Measurements from ENCODE around the gene ARSG. TPM values are rescaled to one million over a fixed set of nuclear protein-coding genes. Genes with fewer than 3 reads are reported as not detected.
"Not testable (repeated sequence)": the region's sequence is repeated elsewhere in the genome, so short reads cannot be mapped to it uniquely, and the experiment has no call there.

Gene ARSG
- polyA plus RNA-seq, 1 donor = 3.7 TPM

DNA sequence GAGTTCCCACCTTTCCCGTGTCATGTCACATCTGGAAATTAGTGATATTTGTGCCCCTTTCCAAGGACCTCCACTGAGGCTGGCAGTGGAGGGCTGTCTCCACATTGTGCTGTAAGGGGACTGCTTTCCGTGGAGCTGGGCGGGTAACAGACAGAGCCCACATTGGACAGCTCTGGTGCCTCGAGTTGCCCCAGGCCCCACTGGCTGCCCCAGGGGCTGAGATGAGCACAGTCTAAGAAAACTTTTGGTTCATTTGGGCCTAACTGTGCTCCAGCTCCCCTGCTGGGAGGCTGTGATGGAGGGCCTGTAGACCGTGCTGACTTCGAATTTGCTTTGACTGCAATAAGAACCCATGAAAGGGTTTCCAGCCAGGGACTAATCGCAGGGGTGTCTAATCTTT lies 38.0 kb downstream of the ARSG start:
- DNase-seq (ENCODE audit: low read depth) = no peak

DNA sequence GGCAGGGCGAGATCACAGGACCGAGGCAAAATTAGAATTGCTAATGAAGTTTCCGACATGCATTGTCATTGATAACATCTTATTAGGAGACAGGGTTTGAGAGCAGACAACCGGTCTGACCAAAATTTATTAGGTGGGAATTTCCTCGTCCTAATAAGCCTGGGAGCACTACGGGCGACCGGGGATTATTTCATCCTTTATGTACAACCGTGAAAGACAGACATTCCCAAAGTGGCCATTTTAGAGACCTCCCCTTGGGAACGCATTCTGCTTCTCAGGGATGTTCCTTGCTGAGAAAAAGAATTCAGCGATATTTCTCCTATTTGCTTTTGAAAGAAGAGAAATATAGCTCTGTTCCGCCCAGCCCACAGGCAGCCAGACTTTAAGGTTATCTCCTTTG lies 40.6 kb downstream of the ARSG start:
- DNase-seq (ENCODE audit: low read depth) = not testable (repeated sequence)

DNA sequence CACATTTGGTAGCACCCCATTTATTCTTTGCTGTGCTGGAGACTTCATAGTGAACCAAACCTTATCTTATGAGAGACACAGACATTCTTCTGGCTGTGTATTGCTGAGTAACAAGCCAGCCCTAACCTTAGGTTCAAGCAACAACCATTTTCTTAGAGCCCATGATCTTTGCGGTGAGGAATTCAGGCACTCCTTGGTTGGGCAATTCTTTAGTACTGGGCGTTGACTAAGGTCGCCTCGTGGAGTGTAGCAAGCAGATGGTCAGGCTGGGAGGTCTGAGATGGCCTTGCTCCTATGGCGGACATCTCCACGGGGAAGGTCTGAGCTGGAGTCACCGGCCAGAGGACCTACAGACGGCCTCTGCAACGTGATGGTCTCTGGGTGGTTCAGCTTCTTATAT lies 43.1 kb downstream of the ARSG start:
- DNase-seq (ENCODE audit: low read depth) = no peak

DNA sequence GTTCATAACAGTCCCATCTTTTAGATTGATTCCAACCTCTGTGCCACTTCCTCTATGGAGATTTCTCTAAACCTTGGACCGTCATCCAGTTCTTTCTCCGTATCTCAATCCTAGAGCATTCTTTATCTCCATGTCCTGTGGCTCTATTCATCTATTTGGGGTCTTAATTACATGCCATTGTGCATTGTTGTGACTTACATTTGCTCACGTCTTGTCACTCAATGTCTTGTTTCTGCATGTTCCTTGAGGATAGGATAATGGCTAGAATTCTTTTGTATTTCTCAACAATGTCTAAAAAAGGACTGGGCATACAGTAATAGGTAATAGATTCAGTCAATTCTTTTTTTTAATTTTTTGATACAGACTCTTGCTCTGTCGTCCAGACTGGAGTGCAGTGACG lies 50.2 kb downstream of the ARSG start:
- DNase-seq (ENCODE audit: low read depth) = no peak

DNA sequence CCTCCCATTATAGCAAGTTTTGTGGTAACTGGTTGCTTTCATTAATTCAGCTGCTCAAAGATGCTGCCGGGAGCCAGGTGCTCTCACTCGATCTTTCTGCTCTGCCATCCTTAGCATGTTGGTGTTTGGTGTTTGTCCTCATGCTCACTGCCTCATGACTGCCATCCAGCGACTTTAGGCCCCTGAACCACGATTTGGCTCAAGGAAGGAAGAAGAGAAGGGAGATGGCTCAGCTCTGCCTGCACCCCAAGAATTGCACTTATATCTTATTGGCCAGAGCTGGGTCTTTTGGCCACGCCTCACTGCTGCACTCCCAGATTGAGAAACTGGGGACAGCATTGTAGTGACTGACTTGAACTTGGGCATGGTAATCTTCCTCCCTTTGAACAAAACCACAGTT lies 52.7 kb downstream of the ARSG start:
- DNase-seq (ENCODE audit: low read depth) = no peak

DNA sequence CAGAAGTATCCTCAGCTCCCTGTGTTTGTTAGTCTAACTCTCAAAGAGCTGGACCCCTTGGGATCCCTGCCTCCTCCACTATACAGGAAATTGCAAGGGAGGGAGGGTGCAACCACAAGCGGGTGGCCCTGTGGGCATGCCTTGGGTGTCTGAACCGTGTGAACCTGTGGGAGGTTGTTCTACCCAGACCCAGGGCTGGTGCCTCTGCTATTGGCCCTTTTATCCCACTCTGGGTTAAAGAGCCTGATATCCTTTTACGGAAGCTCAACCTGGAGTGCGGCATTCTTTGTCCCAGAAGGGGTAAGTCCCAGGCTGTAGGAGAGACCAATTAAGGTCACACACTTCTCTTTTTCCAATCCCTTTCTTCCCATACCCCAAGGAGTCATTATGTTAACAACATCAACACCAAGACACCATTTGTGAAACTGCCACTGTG lies 53.4 kb downstream of the ARSG start:
- DNase-seq (ENCODE audit: low read depth) = no peak

DNA sequence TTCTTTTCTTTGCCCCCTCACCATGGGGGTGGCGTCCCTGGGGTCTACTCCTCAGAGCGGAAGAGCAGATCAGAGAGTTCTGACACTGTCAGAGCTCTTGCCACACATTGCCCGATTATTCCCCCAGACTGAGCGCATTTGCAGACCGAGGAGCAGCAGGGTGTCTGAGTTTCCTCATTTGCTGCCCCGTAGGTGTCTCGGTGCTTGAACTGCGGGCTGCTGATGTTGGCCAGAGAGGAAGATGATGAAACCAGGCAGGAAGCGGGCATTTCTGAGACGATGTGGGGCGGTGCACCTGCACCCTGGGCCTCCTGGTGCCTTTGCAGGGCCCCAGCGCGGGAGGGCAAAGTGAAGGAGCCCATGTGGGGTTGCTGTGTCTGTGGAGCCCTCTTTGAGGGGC lies 55.2 kb downstream of the ARSG start:
- no peak for DNase-seq (ENCODE audit: low read depth)

DNA sequence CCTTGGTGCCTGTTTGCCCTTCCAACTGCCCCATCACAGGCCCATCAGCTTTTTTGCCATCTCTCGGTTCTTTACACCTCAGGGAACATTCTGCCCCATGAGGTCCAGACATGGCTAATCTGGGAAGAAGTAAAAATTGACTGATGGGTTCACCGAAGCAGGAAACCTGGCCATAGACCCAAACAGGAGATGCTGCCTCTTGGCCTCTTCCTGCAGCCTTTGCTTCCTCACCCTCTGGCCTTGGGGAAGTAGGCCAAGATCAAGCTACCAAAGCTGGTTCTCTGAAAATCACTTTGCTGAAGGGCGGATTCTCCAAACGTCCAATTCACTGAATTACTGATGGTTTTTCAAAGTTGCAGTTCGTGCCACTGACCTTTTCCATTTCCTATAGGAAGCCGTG lies 56.1 kb downstream of the ARSG start:
- no peak for DNase-seq (ENCODE audit: low read depth)

DNA sequence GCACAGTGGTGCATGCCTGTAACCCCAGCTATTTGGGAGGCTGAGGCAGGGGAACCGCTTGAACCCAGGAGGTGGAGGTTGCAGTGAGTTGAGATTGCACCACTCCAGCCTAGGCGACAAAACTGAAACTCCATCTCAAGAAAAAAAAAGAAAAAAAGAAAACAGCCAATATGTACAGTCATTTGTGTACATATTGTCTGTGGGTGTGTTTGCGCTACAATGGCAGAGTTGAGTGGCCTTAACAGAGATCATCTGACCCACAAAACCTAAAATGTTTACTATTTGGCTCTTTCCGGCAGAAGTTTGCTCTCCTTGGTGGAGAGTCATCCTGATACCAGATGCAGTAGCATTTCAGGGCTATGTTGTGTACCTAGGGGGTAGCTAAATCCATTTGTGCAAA lies 57.9 kb downstream of the ARSG start:
- no peak for DNase-seq (ENCODE audit: low read depth)

DNA sequence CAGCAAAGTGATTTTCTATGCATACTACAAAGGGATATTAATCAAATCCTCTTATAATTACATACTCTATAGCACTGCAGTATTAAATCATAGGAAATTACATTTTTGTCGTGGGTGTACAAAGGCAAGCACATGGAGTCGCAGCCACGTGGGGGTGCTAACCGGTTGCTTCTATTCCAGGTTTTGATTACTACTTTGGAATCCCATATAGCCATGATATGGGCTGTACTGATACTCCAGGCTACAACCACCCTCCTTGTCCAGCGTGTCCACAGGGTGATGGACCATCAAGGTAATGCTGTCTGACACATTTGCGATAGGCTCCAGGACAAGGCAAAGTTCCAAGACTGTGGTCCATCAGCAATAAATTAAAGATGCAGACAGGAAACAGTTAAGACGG lies 60.1 kb downstream of the ARSG start:
- no peak for DNase-seq (ENCODE audit: low read depth)

DNA sequence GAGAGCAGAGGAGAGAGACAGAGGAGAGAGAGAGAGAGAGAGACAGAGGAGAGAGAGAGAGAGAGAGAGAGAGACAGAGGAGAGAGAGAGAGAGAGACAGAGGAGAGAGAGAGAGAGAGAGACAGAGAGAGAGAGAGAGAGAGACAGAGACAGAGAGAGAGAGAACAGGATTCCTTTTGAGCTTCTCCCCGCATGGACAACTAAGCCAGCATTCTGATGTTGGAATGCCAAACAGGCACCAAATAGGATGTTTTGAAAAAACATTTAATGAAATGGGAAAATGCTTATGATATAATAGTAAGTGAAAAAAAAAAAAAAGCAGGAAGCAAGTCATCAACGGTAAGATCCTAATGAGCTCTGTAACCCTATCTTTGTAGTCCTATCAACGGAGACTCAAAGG lies 60.7 kb downstream of the ARSG start:
- DNase-seq (ENCODE audit: low read depth) = no peak

DNA sequence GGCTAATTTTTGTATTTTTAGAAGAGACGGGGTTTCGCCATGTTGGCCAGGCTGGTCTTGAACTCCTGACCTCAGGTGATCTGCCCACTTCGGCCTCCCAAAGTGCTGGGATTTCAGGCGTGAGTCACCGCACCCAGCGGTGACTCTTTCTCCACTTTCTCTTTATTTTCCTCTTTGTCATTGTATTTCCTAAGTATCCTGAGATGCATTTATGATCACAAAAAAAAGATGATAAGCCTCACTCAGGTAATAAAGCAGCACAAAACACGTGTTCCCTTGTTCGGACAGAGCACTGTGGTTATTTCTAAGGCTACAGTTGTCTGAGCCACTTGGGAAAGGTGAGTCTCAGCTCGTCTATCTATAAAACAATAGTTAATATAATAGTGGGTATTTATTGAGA lies 61.4 kb downstream of the ARSG start:
- DNase-seq (ENCODE audit: low read depth) = not testable (repeated sequence)

DNA sequence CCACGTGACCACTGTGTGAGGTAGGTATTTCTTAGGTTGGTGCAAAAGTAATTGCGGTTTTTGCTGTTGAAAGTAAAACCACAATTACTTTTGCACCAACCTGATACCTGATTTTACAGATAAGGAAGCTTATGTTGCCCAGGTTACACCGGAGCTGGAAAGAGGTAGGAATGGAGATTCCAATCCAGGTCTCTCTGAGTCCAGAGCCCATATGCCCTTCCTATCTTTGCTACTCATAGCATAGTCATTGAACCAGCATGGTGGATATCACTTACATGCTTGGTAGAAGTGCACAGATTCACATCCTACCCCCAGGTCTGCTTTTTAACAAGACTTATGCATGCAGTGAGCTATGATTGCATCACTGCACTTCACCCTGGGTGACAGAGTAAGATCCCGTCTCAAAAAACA lies 61.8 kb downstream of the ARSG start:
- DNase-seq (ENCODE audit: low read depth) = no peak

DNA sequence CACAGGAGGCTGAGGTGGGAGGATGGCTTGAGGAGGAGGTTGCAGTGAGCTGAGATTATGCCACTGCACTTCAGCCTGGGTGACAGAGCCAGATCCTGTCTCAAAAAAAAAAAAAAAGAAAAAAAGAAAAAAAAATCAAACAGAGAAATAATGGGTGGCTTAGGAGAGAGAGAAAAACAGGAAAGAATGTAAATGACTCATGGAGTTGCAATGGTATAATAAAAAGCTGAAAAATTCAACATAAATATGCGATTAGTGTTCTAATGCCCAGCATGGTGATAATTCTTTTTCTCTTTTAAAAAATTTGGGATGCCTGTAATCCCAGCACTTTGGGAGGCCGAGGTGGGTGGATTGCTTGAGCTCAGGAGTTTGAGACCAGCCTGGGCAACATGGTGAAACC lies 63.0 kb downstream of the ARSG start:
- not testable (repeated sequence) for DNase-seq (ENCODE audit: low read depth)

DNA sequence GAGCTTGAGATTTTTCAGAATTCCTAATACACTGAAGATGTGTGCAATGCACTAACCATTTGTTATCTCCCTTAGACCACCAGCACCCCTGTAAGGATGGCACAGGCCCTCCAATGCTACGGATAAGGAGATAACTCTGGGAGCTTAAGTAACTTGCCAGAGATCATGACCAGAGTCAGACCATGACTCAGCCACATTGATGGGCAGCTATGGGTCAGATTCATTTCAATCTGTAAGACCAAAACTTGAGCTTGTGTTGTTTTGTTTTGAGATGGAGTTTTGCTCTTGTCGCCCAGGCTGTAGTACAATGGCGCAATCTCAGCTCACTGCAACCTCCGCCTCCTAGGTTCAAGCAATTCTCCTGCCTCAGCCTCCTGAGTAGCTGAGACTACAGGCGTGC lies 63.8 kb downstream of the ARSG start:
- not testable (repeated sequence) for DNase-seq (ENCODE audit: low read depth)

DNA sequence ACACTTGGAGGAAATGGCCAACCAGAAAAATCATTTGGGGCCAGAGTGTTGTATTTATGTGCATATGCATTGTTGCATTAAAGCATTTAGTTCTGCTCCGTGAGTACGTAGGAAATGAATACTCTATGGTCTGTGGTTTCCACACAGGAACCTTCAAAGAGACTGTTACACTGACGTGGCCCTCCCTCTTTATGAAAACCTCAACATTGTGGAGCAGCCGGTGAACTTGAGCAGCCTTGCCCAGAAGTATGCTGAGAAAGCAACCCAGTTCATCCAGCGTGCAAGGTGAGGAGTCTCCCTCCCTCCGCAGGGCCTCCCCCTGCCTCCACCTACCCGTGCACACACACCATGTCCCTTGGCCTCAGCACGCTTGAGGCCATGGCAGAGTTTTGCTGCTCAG lies 65.2 kb downstream of the ARSG start:
- DNase-seq (ENCODE audit: low read depth) = no peak

DNA sequence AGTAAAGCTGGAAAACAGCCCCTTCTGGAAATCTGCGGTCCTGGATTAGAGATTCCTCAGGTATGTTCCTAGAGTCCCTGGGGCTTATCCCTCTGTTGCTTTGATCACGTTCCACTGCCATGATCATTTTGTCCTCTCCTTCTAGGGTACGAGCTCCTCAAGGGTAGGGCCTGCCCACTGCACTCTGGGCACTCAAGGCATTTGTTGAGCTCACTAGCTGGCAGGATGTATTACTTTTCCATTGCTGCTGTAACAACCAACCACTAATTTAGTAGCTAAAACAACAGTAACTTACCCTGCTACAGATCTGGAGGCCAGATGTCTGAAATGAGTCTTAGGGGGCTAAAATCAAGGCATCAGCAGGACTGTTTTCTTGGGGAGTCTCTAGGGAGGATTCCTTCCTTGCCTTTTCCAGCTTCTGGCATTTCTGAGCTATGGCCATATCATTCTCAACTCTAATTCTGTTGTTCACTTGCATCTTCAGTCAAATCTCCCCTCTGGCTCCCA lies 65.7 kb downstream of the ARSG start:
- DNase-seq (ENCODE audit: low read depth) = no peak

DNA sequence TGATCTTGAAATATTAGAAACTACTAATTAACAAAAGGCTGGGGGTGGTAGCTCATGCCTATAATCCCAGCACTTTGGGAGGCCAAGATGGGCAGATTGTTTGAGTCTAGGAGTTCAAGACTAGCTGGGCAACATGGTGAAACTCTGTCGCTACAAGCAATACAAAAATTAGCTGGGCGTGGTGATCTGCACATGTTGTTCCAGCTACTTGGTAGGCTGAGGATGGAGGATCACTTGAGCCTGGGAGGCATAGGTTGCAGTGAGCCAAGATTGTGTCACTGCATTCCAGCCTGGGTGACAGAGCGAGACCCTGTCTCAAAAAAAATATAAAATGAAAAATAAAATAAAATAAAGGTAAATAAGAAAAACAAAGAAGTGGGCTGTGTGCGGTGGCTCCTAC lies 66.6 kb downstream of the ARSG start:
- no peak for DNase-seq (ENCODE audit: low read depth)

DNA sequence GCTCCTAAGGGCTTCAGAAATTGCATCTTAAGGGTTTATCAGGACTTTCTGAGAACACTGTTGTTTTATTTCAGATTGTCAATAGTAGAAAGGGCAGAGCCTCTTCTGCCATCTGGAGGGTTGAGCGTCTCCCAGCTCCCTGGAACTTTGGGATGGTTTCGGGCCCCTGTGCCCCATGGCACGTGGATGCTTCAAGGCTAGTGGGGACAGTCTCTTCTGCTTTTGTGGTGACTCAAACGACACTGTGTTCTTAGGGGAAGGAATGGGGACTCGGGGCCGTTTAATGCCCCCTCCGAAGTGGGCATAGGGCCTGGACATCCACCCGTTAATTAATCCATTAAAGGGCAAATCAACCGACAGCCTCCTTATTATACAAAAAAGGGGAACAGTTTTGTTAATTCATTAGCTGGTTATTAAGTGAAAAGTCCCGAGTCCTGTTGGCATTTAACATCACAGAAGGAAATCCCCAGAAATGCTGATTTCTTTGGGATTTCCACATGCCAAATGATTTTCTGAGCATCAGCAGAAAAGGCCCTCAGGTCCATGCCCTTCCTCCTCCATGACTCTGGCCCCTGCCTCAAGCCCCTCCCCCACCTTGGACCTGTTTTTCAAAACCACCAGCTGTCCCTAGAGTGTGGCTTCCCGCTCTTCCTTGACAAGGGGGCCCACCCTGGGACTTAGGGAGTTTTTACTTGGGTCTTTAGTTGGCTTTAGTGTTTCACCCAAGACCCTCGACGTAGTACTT lies 68.7 kb downstream of the ARSG start:
- DNase-seq (ENCODE audit: low read depth) = no peak

DNA sequence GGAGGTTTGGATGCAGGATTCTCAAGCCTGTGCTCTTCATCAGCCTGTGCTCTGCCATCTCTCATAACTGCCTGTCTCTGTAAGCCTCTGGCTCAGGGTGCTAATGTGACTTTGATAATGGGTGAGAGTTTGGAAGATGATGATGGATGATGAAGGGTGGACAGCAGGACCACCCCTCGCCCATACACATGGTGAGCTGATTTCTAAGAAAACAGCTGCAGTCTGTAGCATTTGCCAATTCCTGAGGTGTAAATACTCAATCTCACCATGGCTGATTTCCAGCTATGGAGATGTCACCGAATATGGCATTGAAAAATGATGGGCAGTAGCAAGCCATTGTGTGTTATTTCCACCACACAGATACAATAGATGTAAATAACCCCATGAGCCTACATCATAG lies 74.2 kb downstream of the ARSG start:
- DNase-seq (ENCODE audit: low read depth) = no peak

DNA sequence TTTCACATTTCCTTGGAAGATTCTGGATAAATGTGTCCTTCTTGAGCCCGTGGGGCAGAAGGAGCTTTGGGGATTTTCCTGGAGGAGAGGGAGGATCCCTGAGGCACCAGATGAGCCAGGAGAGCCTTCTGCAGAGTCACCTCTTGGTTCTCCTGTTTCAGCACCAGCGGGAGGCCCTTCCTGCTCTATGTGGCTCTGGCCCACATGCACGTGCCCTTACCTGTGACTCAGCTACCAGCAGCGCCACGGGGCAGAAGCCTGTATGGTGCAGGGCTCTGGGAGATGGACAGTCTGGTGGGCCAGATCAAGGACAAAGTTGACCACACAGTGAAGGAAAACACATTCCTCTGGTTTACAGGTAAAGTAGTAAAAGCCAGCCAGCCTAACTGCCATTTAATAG lies 77.1 kb downstream of the ARSG start:
- DNase-seq (ENCODE audit: low read depth) = no peak

DNA sequence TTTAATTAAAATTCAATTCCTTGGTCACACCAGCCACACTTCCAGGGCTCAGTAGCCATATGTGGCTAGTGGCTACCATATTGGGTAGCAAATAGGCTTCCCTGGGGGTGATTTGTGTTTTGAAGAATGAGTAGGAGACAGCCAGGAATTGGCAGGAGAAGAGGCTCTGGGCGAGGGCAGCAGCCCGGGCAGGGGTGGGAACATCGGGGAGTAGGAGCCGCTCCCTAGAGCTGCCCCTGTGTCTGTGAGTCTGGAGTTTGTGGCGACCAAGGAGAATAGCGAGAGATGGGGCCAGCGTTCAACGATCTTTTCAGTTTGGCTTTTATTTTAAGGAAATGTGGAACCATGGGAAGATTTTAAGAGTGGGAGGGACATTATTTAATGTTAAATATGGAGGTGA lies 84.3 kb downstream of the ARSG start:
- no peak for DNase-seq (ENCODE audit: low read depth)

DNA sequence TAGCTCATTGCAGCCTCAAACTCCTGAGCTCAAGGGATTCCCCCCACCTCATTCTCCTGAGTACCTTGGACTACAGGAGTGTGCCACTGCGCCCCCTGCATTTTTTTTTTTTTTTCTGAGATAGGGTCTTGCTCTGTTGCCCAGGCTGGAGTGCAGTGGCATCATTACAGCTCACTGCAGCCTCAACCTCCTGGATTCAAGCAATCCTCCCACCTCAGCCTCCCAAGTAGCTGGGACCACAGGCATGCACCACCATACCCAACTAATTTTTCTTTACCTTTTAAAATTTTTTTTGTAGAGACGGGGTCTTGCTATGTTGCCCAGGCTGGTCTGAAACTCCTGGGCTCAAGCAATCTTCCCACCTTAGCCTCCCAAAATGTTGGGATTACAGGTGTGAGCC lies 84.9 kb downstream of the ARSG start:
- DNase-seq (ENCODE audit: low read depth) = not testable (repeated sequence)

DNA sequence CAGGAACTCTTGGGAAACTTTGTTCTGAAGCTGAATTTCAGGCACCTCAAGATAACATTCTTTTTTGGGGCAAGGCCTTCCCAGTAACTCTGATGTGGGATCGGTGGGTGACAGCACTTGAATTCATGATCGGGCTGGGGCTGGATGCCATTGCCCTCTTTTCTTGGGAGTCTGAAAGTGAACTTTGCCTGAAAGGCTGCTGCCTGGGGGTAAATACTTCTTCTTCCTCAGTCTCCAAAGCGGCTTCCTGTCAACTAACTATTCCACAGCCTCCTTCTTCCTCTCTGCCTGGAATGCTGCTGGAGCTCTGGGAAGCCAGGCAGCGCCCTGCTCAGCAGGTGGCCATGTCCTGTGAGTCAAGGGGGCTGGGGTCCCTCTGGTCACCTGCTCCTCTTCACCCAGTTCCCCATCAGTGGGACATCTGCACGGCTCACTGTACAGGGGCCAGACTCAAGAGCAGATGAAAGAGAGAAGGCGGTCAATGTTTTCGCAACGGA lies 86.5 kb downstream of the ARSG start:
- no peak for DNase-seq (ENCODE audit: low read depth)
